NCI-H1930 (cell line): ENCODE data around the gene PDCL2.
"Not testable (repeated sequence)": the region's sequence is repeated elsewhere in the genome, so short reads cannot be mapped to it uniquely, and the experiment has no call there.

Experiments
- DNase-seq, 2 experiments: peaks; one replicate each; lab custom pipeline; 2025; lab: John Stamatoyannopoulos, UW

The PDCL2 gene, protein sequence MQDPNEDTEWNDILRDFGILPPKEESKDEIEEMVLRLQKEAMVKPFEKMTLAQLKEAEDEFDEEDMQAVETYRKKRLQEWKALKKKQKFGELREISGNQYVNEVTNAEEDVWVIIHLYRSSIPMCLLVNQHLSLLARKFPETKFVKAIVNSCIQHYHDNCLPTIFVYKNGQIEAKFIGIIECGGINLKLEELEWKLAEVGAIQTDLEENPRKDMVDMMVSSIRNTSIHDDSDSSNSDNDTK

DNA sequence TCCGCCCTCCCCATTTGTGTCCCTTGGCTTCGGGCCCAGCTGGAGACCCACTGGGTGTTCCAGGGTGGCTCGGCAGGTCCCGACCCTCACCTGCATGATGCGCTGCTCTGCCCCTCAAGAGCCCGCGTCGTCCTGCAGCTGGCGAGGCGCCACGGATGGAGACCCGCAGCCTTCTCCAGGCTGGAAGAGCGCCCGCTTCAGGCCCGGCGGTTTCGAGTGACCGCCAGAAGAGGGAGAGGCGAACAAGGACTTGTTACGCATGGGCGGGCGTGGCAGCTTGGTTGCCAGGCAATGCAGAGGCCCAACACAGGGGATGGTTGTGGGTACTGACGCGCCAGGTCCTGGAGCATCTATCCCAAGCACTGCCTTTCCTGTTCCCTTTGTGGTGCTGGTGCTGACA lies at the start of gene PDCL2:
PDCL2 (minus strand) TSS at position 232 of the 400 bp plus-strand sequence; CDS start at position 96, 136 bp downstream.
- DNase-seq, result no peak

DNA sequence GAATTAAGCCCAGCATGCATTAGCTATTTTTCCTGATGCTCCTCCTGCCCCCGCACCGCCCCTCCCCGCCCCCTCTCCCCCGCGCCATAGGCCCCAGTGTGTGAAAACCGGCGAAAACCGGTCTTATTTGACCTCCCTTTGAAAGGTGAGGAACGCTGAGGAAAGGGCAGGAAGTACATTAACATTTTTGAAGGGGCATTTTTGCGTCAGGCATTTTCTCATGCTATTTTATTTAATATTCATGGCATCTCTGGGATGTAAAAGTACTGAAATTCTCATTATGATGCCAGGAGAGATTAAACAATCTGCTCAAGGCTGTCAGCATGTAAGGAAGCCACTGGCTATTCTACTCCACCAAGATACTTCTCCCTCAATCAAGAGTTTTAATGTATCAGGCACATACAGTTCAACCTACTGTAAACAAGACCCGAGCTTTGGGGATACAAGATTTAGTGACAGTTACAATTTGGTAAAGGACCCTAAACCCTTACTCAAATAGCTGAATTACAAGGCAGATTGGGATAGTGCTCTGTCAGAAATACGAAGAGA lies 45.3 kb upstream of the PDCL2 start:
- no peak for DNase-seq

DNA sequence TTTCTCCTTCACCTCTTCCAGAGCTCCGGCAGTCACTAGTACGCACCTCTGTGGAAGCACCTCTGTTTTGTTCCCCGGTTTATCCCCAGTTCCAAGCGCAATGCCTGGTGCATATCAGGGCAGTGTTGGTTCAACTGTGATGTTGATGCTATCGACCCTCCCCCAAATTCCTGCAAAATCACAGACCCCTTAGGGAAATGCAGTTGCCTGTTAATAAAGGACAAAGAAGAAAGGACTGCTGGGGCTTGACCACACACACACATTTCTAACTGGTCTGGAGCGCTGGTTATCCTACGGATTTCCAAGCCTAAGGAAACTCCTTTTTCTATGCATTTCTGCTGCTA lies 44.6 kb upstream of the PDCL2 start:
- no peak for DNase-seq

DNA sequence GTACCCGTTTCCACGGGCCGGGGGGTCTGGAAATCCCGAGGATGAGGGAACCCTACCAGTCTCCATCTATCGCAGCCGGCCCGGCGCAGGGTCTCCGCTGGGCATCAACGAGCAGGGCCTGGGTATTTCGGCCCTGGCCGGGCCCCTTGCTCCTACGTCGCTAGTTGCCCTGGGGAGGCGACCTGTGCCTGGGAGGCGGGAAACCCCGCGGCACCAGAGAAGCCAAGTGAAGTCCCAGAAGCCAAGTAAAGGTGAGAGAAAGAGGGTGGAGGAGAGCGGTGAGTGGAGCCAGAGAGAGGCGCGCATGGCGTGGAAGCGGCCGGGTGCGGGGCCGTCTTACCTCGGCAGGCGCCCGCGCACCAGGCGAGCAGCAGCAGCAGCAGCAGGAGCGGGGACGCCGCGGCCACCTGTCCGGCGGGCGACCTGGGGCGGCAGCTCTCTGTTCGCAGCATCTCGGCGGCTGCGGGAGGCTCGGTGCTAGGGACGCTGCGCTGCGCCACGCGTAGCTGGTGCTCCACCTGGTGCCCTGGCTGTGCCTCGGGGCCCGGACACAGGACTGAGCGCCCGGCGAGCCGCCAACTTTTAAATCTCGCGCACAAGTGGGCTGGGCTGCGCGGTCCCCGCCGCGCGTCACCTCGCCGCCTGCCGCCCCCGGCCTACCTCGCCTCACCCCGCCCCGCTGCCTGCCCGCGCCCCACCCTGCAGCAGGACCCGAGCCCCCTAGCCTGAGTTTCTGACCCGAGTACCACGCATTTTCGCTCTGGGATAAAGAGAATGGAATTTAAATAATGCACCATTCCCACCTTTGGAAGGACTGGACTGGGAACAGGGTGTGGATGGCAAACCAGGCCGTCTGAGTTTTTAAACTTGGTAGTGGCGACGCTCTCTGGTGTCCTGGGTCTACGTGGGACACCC lies 44.0 kb upstream of the PDCL2 start, which contains the start of gene NMU:
NMU (minus strand) TSS at position 558 of the 915 bp plus-strand sequence; CDS start at position 452, 106 bp downstream.
- DNase-seq, result peak; percentile 36 to 62

DNA sequence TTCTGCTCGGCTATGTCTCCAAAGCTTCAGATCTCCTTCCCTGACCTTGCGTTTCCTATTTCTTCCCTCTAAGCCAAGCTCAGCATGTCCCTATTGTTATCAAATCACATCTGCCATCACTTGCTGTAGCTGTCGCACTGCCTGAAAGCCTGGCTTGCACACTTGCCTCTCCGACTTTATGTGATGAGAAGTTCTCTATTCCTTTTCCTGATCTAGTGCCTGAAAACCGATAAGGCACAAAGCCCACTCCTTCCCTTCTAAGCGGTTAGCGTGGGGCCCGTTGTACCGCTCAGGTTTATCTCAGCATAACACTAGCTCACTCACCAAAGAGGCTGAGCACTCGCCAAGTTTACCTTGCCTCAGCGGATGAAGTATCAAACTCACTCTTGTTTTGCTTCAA lies 43.2 kb upstream of the PDCL2 start:
- DNase-seq, result no peak

DNA sequence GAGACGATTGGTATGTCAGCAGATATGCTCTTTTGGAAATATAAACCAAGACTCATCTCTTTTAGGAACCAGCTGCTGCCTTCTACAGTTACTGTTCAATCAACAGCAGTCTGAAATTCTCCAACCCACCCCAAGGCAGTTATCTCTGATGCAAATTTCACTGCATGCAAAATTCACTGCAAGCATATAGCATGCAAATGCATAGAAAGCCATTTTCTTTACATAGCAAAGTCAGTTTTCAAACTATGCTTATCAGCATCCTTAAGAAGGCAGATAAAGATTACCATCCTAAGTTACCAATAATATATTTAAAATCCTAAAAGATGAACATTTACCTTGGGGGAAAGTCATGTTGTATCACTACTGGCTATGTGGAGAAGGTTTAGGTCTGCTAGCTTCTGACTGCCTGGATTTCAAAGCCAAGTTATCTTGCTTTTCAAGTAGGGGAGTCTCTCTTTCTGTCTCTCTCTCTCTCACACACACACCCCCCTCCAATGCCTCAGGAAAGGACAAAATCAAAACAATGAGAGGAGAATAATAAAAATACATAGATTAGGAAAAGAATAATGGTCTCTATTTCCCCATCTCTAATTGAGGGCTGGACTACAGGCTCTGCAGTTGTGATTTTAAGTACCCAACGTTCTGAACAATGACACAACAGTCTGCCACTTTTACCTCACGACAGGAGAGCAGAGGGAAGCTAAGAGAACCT lies 42.5 kb upstream of the PDCL2 start:
- no peak for DNase-seq

DNA sequence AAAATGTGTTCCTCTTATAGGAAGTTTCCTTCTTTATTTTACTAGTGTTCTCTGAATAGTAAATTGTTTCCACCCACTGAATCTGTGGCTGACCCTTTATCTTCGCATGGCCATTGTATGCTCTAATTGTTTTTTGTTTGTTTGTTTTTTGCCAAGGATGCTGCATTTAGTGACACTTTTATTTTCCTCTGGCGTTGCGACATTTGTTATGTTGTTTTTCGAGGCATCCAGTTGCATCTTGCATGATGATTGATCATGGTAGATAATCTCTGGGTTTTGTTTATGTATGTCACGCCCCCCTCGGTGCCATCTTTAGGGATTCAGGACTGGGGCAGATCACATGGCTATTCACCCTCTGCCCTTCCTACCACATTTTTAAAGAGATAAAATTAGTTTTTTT lies 41.9 kb upstream of the PDCL2 start:
- DNase-seq, result no peak

DNA sequence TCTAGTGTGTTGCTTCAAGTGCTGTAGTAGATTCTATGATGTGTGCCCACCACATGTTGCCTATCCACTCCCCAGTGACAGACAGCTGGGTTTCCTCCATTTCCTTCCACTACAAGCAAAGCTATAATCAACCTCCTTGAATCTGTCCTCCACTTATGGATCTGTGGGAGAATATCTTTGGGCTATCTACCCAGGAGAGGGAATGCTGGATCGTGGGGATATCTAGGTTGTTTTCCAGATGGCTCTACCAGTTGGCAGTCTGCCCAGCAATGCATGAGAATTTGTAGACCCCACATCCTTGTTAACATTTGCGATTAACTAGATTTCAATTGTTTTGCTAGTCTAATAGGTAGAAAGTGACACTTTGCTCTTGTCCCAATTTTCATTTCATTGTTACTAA lies 33.8 kb upstream of the PDCL2 start:
- DNase-seq, result no peak

DNA sequence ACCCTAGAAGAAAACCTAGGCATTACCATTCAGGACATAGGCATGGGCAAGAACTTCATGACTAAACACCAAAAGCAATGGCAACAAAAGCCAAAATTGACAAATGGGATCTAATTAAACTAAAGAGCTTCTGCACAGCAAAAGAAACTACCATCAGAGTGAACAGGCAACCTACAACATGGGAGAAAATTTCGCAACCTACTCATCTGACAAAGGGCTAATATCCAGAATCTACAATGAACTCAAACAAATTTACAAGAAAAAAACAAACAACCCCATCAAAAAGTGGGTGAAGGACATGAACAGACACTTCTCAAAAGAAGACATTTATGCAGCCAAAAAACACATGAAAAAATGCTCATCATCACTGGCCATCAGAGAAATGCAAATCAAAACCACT lies 32.0 kb upstream of the PDCL2 start:
- not testable (repeated sequence) for DNase-seq

DNA sequence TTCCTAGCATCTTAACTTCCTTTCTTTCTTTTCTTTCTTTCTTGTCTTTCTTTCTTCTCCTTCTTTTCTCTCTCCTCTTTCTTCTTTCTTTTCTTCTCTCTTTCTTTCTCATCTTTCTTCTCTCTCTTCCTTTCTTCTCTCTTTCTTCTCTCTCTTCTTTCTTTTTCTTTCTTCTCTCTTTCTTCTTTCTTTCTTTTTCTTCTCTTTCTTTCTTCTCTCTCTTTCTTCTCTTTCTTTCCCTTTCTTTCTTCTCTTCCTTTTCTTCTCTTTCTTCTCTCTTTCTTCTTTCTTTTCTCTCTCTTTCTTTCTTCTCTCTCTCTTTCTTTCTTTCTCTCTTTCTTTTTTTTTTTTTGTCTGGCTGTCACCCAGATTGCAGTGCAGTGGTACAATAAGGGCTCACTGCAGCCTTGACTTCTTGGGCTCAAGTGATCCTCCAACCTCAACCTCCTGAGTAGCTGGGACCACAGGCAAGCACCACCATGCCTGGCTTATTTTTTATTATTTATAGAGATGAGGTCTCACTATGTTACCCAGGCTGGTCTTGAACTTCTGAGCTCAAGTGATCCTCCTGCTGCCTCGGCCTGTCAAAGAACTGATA lies 26.6 kb upstream of the PDCL2 start:
- no peak for DNase-seq

DNA sequence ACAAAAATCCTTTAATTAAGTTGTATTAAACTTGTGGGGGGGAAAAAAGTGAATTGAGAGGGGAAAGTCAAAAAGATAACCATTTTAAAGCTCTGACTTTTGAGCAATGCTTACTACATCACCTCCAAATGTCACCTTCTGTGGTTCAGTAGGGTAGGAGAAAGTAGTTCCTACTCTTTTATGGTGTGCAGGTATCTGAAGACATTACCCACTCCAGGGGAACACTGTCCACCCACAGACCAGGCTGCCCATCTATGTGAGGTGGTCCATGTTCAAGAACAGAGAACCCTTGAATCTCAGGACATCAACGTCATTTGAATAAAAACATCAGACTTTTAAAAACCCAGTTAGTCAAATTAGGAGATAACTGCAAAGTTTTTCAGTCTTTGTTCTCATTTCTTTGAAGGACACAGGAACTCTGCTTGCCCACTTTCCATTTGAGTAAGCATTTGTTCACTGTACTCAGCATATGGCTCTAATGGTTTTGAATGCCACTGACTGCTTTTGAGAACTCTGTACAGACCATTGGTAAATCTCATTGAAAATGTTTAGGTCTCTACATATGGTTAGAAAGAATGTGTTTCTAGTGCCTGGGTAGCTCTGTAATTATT lies 25.6 kb upstream of the PDCL2 start:
- DNase-seq, result no peak

DNA sequence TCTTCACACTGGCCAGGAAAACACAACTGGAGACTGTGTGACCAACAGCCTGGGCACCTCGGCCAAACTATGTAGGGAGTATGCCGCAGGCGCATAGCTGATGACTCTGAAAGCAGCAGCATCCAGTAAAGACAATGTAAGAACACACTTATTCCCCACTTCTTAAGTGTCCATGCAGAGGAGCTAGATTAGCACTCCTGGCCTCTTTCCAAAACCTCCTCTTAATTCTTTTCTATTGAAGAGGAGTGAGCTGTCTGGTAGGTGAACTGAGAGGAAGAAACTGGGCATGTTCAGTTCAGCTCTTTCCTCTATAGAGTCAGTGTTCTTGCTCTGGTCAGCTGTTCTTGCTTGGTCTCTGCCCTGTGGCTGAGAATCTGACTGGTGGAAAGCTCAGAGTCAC lies 23.0 kb upstream of the PDCL2 start:
- DNase-seq, result no peak

DNA sequence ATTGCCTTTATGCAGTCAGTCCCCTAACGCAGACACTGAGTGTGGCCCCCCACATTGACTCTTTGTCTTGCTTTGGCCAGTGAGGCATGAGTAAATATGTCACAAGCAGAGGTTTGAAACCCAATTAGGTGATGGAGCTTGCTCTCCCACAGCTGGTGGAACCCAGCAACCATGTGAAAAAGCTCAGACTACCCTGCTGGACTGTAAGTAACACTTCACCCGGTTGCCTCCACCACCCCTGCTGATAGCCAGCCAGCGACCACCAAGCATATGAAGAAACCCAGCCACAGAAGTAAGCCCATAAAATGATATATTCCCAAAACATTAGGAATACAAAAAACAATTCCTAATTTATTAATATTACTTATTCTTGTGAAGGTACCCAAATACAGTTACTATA lies 21.6 kb upstream of the PDCL2 start:
- DNase-seq, result no peak

DNA sequence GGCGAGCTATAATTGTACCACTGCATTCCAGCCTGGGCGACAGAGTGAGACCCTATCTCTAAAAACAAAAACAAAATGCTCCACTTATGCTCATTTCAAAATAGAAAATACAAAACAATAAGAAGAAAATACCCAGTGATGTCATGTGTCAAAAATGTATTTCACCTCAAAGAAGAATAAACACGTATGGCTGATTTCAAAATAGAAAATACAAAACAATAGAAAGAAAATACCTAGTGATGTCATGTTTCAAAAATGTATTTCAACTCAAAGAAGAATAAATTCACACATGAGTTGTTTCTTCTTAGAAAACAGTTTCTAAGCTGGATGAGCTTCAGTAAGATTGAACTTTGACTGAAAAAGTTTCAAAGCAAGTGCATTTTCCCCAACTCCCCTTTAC lies 20.3 kb upstream of the PDCL2 start:
- DNase-seq, result no peak

DNA sequence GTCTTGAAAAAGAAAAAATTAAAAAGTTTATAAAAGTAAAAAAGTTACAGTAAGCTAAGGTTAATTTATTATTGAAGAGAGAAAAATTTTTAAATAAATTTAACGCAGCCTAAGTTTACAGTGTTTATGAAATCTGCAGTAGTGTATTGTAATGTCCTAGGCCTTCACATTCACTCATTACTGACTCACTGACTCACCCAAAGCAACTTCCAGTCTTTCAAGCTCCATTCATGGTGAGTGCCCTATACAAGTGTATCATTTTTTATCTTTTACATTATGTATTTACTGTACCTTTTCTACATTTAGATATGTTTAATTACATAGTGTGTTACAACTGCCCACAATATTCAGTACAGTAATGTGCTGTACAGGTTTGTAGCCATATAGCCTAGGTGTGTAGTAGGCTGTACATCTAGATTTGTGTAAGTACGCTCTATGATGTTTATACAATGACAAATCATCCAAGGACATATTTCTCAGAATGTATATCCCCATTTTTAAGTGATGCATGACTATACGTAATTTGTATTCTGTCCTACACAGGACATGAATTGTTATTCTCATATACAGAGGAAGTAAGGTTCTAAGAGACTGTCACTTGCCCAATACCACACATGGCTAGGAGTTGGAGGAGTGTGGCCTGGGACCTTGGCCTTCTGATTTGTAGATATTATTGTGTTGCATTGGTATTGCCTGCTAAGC lies 19.5 kb upstream of the PDCL2 start:
- no peak for DNase-seq

DNA sequence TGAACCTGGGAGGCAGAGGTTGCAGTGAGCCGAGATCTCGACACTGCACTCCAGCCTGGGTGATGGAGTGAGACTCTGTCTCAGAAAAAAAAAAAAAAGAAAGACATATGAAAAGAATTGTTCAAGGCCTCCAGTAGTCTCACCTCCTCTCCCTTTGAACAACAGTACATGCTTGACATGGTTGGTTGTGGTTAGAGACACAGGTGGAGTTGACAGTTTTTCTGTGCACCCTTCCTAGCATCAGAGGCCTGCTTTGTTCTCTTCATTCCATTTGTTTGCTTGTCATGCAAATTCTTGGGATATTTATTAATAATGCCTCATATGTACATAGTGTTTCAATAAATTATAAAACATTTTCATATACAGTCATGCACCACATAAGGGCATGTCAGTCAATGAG lies 18.3 kb upstream of the PDCL2 start:
- DNase-seq, result no peak

DNA sequence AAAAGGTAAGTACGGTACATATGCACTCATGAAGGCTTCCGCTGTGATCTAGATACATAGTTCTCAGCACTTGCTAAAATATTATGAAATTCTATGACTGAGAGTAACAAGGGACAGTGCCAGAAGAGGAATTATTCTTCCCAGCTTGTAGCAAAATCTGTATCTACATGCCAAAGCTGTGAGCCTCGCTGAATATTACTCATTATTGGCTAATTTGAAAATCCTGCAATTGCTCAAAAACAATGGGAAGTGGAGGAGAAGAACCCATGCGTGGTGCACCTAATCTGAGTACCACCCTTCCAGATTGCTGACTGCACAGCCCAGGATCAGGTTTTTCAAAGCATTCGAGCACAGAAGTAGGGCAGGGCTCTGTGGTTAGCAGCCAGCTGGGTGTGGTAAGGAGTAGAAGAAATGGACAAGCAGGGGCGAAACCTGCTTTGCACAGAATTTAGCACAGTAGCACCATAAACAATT lies 17.4 kb upstream of the PDCL2 start:
- no peak for DNase-seq

DNA sequence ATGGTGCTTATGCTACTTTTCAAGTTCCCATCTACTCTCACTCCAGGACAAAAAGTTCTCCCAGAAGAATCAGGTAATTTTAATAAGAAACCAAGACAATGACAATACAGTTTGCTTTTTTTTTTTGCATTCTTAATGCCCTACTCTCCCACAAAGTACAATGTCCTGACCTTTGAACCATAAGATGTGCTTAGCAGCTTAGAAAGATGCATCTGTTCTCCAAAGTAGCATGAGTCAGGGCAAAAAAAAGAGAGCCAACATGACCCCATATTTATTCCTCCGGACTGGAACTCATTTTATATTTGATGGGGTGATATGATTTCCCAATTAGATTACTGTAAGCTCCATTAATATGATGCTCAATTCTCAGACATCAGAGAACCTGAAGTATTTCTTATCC lies 16.5 kb upstream of the PDCL2 start:
- no peak for DNase-seq

DNA sequence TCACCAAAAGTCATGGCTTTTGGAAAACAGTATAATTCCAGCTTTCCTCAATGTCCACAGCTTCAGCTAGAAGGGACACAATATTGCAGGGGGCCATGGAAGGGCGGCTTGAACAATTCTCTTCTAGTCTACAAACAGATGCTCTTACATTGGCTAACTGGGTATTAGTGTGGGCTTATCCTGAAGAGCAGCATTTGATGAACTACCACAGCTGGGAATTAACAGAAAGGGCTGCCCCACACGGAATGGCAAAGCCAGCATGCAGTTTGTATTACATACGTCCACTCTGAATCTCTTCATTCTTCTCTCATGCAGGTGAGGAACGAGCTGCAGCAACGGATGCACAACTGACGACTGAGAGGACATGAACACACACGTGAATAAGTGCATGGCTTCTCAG lies 13.0 kb upstream of the PDCL2 start:
- DNase-seq, result no peak

DNA sequence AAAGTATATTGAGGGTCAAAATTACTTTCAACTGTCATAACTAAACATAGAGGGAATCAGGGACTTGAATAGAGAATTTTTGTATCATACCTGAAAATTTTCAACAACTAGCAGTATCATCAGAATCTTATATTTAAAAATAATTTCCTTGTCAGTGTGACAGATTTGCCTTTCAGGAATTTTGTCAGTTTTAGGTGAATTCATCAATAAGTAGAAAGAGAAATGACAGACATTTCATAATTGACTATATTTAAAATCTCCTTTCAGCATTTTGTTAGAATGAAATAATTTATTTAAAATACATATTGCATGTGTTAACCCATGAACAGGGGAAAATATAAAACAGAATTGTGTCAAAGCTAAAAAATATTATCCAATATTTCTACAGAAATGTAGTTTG lies 8.6 kb upstream of the PDCL2 start:
- no peak for DNase-seq

DNA sequence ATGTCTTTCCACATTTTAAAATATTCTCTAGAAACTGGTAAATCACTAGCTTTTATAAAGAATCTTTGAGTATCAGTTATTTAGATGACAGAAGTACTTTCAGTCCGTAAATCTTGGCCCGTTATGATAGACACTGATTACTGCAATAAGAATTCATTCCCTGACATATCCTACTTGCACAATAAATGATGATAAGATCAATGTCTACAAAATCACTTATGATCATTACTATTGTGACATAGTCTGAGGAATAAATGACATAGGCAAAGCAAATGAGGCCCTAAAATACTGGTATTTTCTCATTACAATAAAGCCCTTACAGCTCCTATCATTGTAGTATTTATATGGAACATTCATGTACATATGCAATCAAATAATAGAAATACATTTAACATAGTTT lies 6.6 kb upstream of the PDCL2 start:
- no peak for DNase-seq
